ENCODE results near the gene KPNA6. TPM values are rescaled to one million over a fixed set of nuclear protein-coding genes. Genes with fewer than 3 reads are reported as not detected.

Gene KPNA6
- 31.9 TPM in 2 replicates for total RNA-seq (2014; rRNA removed; shearing (Covaris generic))

DNA sequence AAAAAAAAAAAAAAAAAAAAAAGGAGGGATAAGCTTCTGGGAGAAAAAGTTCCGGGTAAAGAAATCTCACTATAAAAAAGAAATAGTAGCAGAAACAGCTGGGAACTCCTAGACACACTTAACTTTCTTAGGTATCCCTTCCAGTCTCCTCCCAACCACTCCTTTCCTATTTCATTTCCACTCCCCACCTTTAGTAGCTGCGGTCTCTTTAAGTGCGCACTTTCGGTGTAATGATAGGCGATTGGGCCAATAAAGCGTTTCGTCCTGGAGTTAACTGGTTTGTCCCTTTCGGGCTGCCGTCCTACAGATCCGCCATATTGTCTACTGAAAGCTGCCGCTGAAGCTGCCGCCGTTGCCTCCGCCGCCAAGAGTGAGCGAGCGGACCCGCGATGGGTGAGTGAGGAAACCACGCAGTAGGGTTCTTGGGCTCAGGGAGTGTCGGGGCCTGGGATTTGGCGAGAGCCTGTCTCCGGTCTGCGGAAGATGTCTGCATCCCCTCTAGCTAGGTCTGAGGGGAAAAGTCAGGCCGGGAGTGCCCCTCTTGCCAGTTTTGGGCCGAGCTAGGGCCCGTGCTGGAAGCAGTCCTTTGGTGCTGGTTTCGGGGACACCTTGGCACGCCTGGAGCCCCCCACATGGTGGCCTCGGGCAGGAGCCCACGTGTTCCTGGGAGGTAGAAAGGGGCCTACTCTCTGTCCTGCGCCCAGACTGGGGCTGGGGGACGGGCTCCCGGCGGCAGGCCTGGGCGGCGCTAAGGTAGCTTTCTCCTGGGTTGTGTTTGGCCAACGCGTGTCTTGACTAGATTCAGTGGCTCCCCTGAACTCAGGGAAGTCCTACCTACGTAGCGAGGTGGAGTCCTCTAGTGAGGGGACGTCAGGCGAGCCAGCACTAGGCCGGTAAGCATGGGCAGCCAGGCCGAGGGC, at the start of gene KPNA6:
Gene KPNA6, plus strand, starts transcription at position 315 of the 920 bp plus-strand sequence. Its CDS starts 75 bp downstream, at position 390.

DNA sequence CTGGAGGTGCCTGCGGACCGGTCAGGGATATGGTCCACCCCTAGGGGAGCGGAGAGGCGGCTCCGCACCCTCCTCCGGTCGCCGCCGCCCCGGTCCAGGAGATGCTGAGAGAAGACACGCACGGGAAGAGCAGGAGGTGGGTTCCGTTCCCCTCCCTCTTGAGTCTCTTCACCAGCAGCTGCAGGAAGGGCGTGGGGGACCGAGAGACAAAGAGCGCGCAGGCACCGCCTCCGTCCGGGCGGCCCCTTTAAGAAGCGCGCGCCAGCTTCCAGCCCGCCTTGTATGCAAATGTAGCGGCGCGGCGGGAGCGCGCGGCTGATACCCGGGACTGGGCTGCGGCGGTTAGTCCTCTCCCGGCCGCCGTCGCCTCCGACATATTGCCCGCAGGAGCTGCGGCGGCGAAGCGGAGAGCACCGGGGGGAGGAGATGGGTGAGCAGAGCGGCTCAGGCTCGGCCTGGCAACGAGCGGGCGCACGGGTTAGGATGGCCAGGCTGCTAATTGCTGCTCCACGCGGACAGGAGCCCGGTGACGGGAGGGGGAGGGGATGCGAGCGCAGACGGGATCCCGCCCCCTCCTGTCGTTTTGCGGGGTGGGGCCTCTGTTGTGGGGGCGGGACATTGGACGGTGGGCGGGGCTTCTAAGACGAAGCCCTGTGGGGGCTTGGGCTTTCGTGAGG, 35.1 kb upstream of the KPNA6 start, which contains the start of gene TMEM39B:
Gene TMEM39B, plus strand, starts transcription at position 318 of the 677 bp plus-strand sequence. Its CDS starts 109 bp downstream, at position 427.

DNA sequence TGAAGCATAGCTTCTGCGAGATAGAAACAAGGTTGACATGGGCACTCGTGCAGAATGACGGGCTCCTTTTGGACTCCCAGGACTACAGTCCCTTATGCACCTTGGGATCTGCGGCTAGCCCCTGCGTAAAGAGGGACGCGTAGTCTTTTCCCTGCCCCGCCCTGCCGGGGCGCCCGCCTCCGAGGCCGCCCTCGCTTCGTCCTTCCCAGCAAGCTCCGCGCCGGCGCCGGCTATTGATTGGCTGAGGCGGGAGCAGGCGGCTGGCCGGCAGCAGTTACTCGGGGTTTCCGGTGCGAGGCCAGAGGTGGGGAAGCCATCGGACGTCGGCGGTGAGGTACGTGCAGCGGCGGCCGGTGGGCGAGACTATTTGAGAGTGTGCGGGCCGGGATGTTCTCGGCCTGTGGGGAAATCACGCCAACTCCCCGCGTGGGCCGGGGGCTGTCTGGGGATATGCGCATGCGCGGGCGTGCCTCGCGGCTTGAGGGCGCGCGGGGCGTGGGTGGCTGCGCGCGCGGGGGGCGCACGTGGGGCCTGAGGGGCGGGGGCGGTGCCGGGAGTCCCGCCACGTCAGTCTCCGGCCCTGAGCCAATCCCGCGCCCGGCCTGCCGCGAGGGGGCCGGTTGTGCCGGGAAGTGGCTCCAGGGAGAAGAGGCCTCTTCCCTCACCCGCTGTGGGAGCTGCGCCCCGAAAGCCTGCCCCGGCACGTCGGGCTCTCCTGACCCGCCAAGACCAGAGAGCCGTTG, 71.8 kb downstream of the KPNA6 start, which contains the start of gene TXLNA:
Gene TXLNA, plus strand, starts transcription at position 233 of the 743 bp plus-strand sequence. CDS start 671 bp downstream, outside the sequence.

DNA sequence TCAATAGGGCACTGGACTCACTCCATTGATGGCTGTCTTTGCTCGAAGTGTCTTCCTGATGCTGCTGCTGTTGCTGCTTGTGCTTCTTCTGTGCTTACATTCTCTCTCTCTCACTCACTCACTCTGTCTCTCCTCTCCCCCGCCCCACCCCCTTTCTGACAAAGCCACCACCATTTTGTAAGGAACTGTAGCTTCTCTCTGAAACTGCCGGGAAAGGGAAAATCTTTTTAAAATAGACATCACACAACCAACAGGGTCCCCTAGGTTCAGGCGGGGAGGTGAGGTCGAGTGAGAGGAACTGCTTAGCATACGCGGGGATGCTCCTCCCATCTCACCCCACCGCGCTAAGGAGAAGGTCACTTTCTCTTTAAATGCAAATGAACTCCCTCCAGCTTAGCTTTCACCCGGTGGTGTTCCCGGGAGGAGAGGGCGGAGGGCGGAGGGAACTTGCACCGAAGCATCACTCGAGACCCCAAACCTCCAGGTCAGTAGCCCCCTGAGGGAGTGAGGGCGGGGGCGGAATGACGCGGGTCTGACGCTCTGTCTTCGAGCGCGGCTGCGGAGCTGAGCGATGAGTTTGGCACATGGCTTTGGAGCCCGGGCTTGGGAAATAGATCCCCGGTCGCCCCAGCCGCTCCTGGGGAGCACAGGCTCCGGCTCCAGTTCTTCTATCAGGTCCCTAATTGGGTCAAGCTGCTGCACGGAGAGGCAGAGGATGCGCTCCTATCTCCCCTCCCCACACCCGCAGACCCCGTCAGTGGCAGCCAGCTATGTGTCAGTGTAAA, 92.6 kb downstream of the KPNA6 start, which contains the start of gene CCDC28B:
Gene CCDC28B, plus strand, starts transcription at position 370 of the 785 bp plus-strand sequence. CDS start 1,341 bp downstream, outside the sequence.

DNA sequence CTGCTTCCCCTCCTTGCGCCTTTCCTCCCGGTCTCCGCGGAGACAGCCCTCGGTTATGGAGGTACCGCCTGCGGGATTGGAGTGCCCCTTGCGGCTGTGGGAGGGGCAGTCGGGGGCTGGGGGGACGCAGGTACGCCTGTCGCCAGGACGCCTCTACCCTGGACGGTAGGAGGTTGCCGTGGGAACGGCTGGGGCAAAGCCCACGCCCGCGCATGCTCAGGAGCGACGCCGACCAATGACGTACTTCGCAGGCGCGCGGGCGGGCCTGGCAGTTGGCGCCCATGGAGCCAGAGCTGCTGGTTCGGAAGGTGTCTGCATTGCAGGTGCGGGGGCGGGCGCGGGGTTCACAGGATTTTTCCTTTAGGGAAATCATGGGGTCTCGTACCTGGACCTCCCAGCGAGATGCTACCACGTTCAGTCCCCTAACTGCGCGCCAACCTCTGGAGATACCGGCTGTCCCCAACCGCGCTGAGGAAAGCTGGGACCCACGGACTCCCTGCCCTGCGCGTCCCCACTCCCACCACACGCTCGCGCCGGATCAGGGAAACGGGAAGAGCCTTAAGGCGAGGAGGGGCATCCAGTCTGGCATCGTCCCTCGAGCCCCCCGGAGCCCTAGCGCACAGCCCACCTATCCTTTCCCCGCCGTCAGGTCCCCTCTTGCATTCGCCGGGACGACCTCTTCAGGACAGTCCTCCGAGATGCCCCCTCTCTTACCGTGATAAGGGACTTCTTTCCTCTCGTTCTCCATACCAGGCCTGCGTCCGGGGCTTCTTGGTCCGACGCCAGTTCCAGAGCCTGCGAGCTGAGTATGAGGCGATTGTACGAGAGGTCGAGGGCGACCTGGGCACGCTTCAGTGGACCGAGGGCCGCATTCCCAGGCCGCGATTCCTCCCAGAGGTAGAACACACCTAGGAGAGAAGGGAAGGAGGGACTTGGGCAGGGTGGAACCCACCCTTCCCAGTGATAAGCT, 97.8 kb downstream of the KPNA6 start, which contains the start of gene IQCC:
Gene IQCC, plus strand, starts transcription at position 271 of the 970 bp plus-strand sequence. Its CDS starts 11 bp downstream, at position 282.

DNA sequence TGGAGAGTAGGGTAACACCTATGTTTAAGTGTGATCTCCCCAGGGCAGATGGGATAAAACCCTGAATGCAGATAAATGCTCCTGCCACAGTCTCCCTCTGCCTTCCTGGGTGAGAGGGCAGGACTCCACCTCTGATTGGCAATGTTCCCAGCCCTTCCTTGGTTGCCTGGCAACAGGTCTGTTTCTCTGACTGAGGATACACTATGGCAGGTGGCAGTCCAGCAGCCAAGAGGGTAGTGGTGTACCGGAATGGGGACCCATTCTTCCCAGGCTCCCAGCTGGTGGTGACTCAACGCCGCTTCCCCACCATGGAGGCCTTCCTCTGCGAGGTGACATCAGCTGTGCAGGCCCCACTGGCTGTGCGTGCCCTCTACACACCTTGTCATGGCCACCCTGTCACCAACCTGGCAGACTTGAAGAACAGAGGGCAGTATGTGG, 101.1 kb downstream of the KPNA6 start, which contains the start of gene DCDC2B:
Gene DCDC2B, plus strand, starts transcription at position 199 of the 438 bp plus-strand sequence. Its CDS starts 5 bp downstream, at position 204.

DNA sequence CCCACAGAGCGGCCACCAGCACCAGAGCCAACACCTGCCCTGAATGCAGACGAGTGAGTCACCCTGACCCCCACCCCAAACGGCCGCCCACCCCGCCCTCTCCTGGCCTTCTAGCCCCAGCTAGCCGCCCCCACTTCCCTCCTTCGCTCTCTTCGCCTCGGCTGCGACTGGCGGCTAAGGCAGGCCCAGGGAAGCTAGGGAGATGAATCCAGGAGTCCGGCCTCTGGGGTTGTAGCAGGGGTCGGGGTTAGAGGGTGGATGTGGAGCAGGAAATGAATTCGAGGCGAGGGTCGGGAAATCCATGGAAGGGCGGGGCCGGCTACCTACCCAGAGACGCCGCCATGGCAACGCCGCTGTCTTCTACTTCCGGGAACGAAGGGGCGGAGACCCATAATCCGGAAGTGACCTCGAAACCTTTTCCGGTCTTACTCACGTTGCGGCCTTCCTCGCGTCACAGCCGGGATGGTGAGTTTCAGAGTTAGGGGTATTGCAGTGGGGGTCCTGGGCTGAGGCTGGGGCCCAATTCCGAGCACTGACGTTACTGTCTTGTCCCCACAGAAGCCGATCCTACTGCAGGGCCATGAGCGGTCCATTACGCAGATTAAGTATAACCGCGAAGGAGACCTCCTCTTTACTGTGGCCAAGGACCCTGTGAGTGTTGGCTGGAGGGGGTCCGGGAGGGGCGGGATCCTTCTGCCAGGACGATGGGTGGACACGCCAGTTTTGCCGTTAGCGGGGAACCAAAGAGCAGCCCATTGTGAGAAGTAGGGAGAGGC, 114.3 kb downstream of the KPNA6 start, which contains the start of the genes EIF3I and TMEM234:
Gene EIF3I, plus strand, starts transcription at position 428 of the 776 bp plus-strand sequence. Its CDS starts 35 bp downstream, at position 463.
Gene TMEM234, minus strand, starts transcription at position 374 of the 776 bp plus-strand sequence. Its CDS starts 31 bp downstream, at position 343.

Small RNAs within 50 kb of the gene (small RNA-seq; reads per million reads assigned to genes)
- not detected for gene MIR5585
- not detected for gene RF00017

Other genes with a start within 250 kb of the KPNA6 start
- gene PTP4A2, start 169.7 kb upstream of the KPNA6 start, total RNA-seq (2014; rRNA removed; shearing (Covaris generic)) = 215 and 263 TPM in 2 replicates
- 78.7 and 97.4 TPM in 2 replicates for gene KHDRBS1, start 94.2 kb upstream of the KPNA6 start, total RNA-seq (2014; rRNA removed; shearing (Covaris generic))
- gene TMEM39B, start 35.1 kb upstream of the KPNA6 start, total RNA-seq (2014; rRNA removed; shearing (Covaris generic)) = 6.3 and 7.4 TPM in 2 replicates
- 76.9 and 78.7 TPM in 2 replicates for gene TXLNA, start 71.6 kb downstream of the KPNA6 start, total RNA-seq (2014; rRNA removed; shearing (Covaris generic))
- 32.6 and 40.1 TPM in 2 replicates for gene CCDC28B, start 92.5 kb downstream of the KPNA6 start, total RNA-seq (2014; rRNA removed; shearing (Covaris generic))
- gene IQCC, start 97.6 kb downstream of the KPNA6 start, total RNA-seq (2014; rRNA removed; shearing (Covaris generic)) = 5.8 and 6.1 TPM in 2 replicates
- not detected in 2 replicates for gene DCDC2B, start 101.0 kb downstream of the KPNA6 start, total RNA-seq (2014; rRNA removed; shearing (Covaris generic))
- gene TMEM234, start 114.3 kb downstream of the KPNA6 start, total RNA-seq (2014; rRNA removed; shearing (Covaris generic)) = 12.3 and 16.0 TPM in 2 replicates
- 440 and 450 TPM in 2 replicates for gene EIF3I, start 114.4 kb downstream of the KPNA6 start, total RNA-seq (2014; rRNA removed; shearing (Covaris generic))
- 0.37 and 0.57 TPM in 2 replicates for gene FAM167B, start 139.2 kb downstream of the KPNA6 start, total RNA-seq (2014; rRNA removed; shearing (Covaris generic))
- 0.30 TPM in 1 of 2 replicates, not detected in the other for gene LCK, start 143.2 kb downstream of the KPNA6 start, total RNA-seq (2014; rRNA removed; shearing (Covaris generic))
- 121 and 126 TPM in 2 replicates for gene HDAC1, start 184.0 kb downstream of the KPNA6 start, total RNA-seq (2014; rRNA removed; shearing (Covaris generic))
- 151 and 153 TPM in 2 replicates for gene MARCKSL1, start 228.2 kb downstream of the KPNA6 start, total RNA-seq (2014; rRNA removed; shearing (Covaris generic))

Data from A375 (cell line).